HepG2 (cell line): Measurements from ENCODE around the gene NFS1. TPM values are rescaled to one million over a fixed set of nuclear protein-coding genes. Genes with fewer than 3 reads are reported as not detected.

Experiments used
- AGO1 ChIP-seq: fragments of 200-400 bp; formaldehyde crosslinking; IDR thresholded peaks from 2 replicates; pipeline ENCODE4 v1.6.1; 2017; ENCODE audit warnings: mild to moderate bottlenecking, low read depth, low read length, moderate library complexity; ENCODE audit not compliant: poor library complexity, severe bottlenecking
- CREB1 ChIP-seq, 2 experiments: fragments of 450-650 bp in 1 of 2; IDR thresholded peaks; 2 replicates each; pipeline ENCODE4 v1.6.1; 2016 to 2017; ENCODE audit warnings: control low read depth in 1 of 2, mild to moderate bottlenecking in 1 of 2, missing compliant biosample characterization in 1 of 2, missing genetic modification characterization in 1 of 2
- DPF2 ChIP-seq: sonication (generic); formaldehyde crosslinking; IDR thresholded peaks from 2 replicates; pipeline ENCODE4 v1.4.0; 2020; ENCODE audit warnings: mild to moderate bottlenecking, low read depth, missing genetic modification reagents, borderline replicate concordance
- ELF3 ChIP-seq: IDR thresholded peaks from 2 replicates; pipeline ENCODE4 v1.6.1; 2016; ENCODE audit warnings: missing genetic modification reagents, missing compliant biosample characterization
- HDAC2 ChIP-seq: sonication (generic); formaldehyde crosslinking; IDR thresholded peaks from 2 replicates; pipeline ENCODE4 v1.4.0; 2020; ENCODE audit warnings: missing genetic modification reagents
- HMGA1 ChIP-seq: sonication (generic); formaldehyde crosslinking; conservative IDR thresholded peaks from 2 replicates; pipeline ENCODE4 v1.4.0; 2020; ENCODE audit warnings: missing genetic modification reagents
- KLF11 ChIP-seq: IDR thresholded peaks from 2 replicates; pipeline ENCODE4 v1.6.1; 2016; ENCODE audit warnings: missing compliant biosample characterization
- KLF12 ChIP-seq: sonication (generic); formaldehyde crosslinking; IDR thresholded peaks from 2 replicates; pipeline ENCODE4 v1.4.0; 2020; ENCODE audit warnings: missing genetic modification reagents, borderline replicate concordance
- KMT2A ChIP-seq: sonication (generic); formaldehyde crosslinking; IDR thresholded peaks from 2 replicates; pipeline ENCODE4 v1.4.0; 2020; ENCODE audit warnings: missing genetic modification reagents
- MBD4 ChIP-seq: IDR thresholded peaks from 2 replicates; pipeline ENCODE4 v1.6.1; 2012; ENCODE audit warnings: low read length, inconsistent platforms, borderline replicate concordance
- NFIC ChIP-seq: IDR thresholded peaks from 2 replicates; pipeline ENCODE4 v1.6.1; 2012; ENCODE audit warnings: mild to moderate bottlenecking, low read length, inconsistent platforms
- NKX3-1 ChIP-seq: sonication (generic); formaldehyde crosslinking; IDR thresholded peaks from 2 replicates; pipeline ENCODE4 v1.5.0; 2020; ENCODE audit warnings: missing genetic modification reagents
- PAF1 ChIP-seq: IDR thresholded peaks from 2 replicates; pipeline ENCODE4 v1.6.1; 2016; ENCODE audit warnings: missing genetic modification reagents, missing compliant biosample characterization
- PCBP1 ChIP-seq: fragments of 200-400 bp; formaldehyde crosslinking; IDR thresholded peaks from 2 replicates; pipeline ENCODE4 v1.6.1; 2017; ENCODE audit warnings: mild to moderate bottlenecking, low read depth, low read length, borderline replicate concordance
- RCOR2 ChIP-seq: IDR thresholded peaks from 2 replicates; pipeline ENCODE4 v1.6.1; 2016; ENCODE audit warnings: missing biosample characterization, missing genetic modification reagents
- TBL1XR1 ChIP-seq: fragments of 150-350 bp; IDR thresholded peaks from 2 replicates; pipeline ENCODE4 v1.6.1; 2014; ENCODE audit warnings: borderline replicate concordance, low read length; ENCODE audit not compliant: partially characterized antibody
- THYN1 ChIP-seq: sonication (generic); formaldehyde crosslinking; IDR thresholded peaks from 2 replicates; pipeline ENCODE4 v1.8.1; 2023; ENCODE audit warnings: low read depth, mild to moderate bottlenecking, moderate library complexity, missing genetic modification reagents, borderline replicate concordance
- TOE1 ChIP-seq: sonication (generic); formaldehyde crosslinking; IDR thresholded peaks from 2 replicates; pipeline ENCODE4 v1.4.0; 2020; ENCODE audit warnings: mild to moderate bottlenecking, missing genetic modification reagents
- ZNF33A ChIP-seq: sonication (generic); formaldehyde crosslinking; IDR thresholded peaks from 2 replicates; pipeline ENCODE4 v1.5.1; 2020; ENCODE audit warnings: missing genetic modification reagents, mild to moderate bottlenecking, moderate library complexity, borderline replicate concordance
- ZNF460 ChIP-seq: sonication (generic); formaldehyde crosslinking; IDR thresholded peaks from 2 replicates; pipeline ENCODE4 v1.5.1; 2020; ENCODE audit warnings: missing genetic modification reagents, mild to moderate bottlenecking, borderline replicate concordance
- ZNF747 ChIP-seq: sonication (generic); formaldehyde crosslinking; IDR thresholded peaks from 2 replicates; pipeline ENCODE4 v1.8.1; 2023; ENCODE audit warnings: missing genetic modification reagents, mild to moderate bottlenecking, borderline replicate concordance
- polyA plus RNA-seq, 8 experiments: library from polyadenylated mRNA; depleted of rRNA in 3 of 8; stranded (reverse) in 7 of 8; unstranded in 1 of 8; fragments of >200 nt; fragmentation: Illumina TruSeq in 4 of 8; extraction: Trizol in 4 of 8; gene quantifications; 2 replicates each; pipeline versions ENCODE4 v1.2.1 to v1.2.3, GENCODE V29; 2011 to 2016; ENCODE audit warnings: low read depth in 4 of 8, missing spikeins in 1 of 8, mixed read lengths in 1 of 8; ENCODE audit not compliant: insufficient read depth in 1 of 8
- total RNA-seq, 5 experiments: library from RNA; depleted of rRNA; stranded (reverse); fragments of >200 nt; fragmentation: Illumina TruSeq; extraction: Trizol; gene quantifications; 2 replicates each; pipeline ENCODE4 v1.2.3, GENCODE V29; 2016; ENCODE audit warnings: low read depth in 1 of 5
- TF ChIP-seq, protein P1 (sequence below): sonication (generic); formaldehyde crosslinking; IDR thresholded peaks from 2 replicates; pipeline ENCODE4 v1.5.1; 2020; ENCODE audit warnings: missing genetic modification reagents, mild to moderate bottlenecking, borderline replicate concordance
- TF ChIP-seq, protein P2 (sequence below): sonication (generic); formaldehyde crosslinking; IDR thresholded peaks from 2 replicates; pipeline ENCODE4 v1.4.0; 2020; ENCODE audit warnings: missing genetic modification reagents, mild to moderate bottlenecking, borderline replicate concordance

NFS1 gene
- total and polyA plus RNA-seq, 2 of the 13 experiments (the other 11 are each of a cell fraction or from before 2014, with no cell fraction given), result 65.9 to 88.1 TPM

DNA sequence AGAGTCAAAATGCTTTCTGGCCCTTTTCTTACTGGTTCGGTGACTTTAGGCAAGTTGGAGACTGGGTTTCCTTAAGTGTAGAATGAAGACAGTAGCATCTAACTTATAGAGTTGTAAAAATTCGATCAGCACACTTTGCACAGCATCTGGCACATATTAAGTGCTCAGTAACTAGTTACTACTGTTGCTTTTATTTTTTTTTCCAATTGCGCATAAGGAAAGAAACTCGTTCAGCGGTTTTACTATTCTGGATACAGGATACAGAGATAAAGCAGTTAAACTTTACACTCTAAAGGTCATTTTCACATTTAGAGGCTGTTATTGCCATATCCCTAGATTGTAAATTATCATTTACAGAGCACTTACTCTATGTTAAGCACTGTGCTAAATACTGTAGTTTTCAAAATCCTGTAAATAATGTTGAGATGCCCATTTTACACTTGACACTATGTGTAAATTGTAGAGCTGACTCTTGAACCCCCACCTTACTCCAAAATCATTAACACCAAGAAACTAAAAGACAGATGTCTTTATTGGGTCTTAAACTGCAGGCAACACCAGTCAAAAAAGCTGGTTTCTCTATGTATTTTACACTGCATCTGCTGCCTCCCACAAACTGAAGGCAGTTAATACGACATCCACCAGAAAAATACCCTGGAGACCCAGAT, 939 bp upstream of the NFS1 start (continued):
- no peak for TF ChIP-seq PCBP1
- no peak for TF ChIP-seq HDAC2
- no peak for TF ChIP-seq RCOR2 (CRISPR knock-in tag)
- TF ChIP-seq TOE1, result 0 out of 2 replicates have a peak, but pooled peaks have one; percentile 18
- no peak for TF ChIP-seq ZNF747 (CRISPR knock-in tag)
- TF ChIP-seq NKX3-1 (CRISPR knock-in tag), result 0 out of 2 replicates have a peak, but pooled peaks have one; percentile 64
- TF ChIP-seq DPF2 (CRISPR knock-in tag), result 0 out of 2 replicates have a peak, but pooled peaks have one; percentile 9
- TF ChIP-seq, protein P1, sequence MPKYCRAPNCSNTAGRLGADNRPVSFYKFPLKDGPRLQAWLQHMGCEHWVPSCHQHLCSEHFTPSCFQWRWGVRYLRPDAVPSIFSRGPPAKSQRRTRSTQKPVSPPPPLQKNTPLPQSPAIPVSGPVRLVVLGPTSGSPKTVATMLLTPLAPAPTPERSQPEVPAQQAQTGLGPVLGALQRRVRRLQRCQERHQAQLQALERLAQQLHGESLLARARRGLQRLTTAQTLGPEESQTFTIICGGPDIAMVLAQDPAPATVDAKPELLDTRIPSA (CRISPR knock-in tag), result 0 out of 2 replicates have a peak, but pooled peaks have one; percentile 39
- 0 out of 2 replicates have a peak, but pooled peaks have one; percentile 73 for TF ChIP-seq KLF12 (CRISPR knock-in tag)
- TF ChIP-seq AGO1, result no peak
- no peak for TF ChIP-seq CREB1 (IDR thresholded peaks at IDR 0.05)
- 0 out of 2 replicates have a peak, but pooled peaks have one; percentile 13 for TF ChIP-seq CREB1 (CRISPR knock-in tag; IDR thresholded peaks at IDR 0.05)
- TF ChIP-seq ZNF460 (CRISPR knock-in tag), result no peak
- TF ChIP-seq KLF11 (CRISPR knock-in tag), result no peak; the same call in 1 of the 2 replicates
- TF ChIP-seq KMT2A, result 0 out of 2 replicates have a peak, but pooled peaks have one; percentile 27
- 0 out of 2 replicates have a peak, but pooled peaks have one; percentile 44 for TF ChIP-seq MBD4
- no peak for TF ChIP-seq HMGA1 (CRISPR knock-in tag)
- 0 out of 2 replicates have a peak, but pooled peaks have one; percentile 38 for TF ChIP-seq NFIC
- no peak; the same call in 1 of the 2 replicates for TF ChIP-seq PAF1
- TF ChIP-seq ZNF33A, result 0 out of 2 replicates have a peak, but pooled peaks have one; percentile 91
- peak; percentile 6; the same call in 1 of the 2 replicates for TF ChIP-seq THYN1 (CRISPR knock-in tag)
- TF ChIP-seq ELF3 (CRISPR knock-in tag), result peak; percentile 3; the same call in 1 of the 2 replicates
- peak; percentile 15 for TF ChIP-seq TBL1XR1
- TF ChIP-seq, protein P2, sequence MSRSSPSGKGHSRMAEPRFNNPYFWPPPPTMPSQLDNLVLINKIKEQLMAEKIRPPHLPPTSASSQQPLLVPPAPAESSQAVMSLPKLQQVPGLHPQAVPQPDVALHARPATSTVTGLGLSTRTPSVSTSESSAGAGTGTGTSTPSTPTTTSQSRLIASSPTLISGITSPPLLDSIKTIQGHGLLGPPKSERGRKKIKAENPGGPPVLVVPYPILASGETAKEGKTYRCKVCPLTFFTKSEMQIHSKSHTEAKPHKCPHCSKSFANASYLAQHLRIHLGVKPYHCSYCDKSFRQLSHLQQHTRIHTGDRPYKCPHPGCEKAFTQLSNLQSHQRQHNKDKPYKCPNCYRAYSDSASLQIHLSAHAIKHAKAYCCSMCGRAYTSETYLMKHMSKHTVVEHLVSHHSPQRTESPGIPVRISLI (CRISPR knock-in tag), result no peak
